K562 (cell line): ENCODE results near the gene CCSER2. TPM values are rescaled to one million over a fixed set of nuclear protein-coding genes. Genes with fewer than 3 reads are reported as not detected.

ENCODE experiments used
- ARID1B ChIP-seq: fragments of 450-650 bp; IDR thresholded peaks from 2 replicates; pipeline ENCODE4 v1.6.1; 2016; ENCODE audit warnings: antibody characterized with exemption, mild to moderate bottlenecking, inconsistent platforms
- CBFB ChIP-seq: sonication (generic); formaldehyde crosslinking; IDR thresholded peaks from 2 replicates; pipeline ENCODE4 v1.4.0; 2020; ENCODE audit warnings: mild to moderate bottlenecking, missing genetic modification reagents
- E4F1 ChIP-seq: fragments of 250-450 bp; sonication (Bioruptor Pico); IDR thresholded peaks from 2 replicates; pipeline ENCODE4 v1.5.0; 2021; ENCODE audit warnings: mild to moderate bottlenecking, borderline replicate concordance
- ETV6 ChIP-seq, 3 experiments: fragments of 150-350 bp in 1 of 3; sonication (generic) in 1 of 3; formaldehyde crosslinking in 1 of 3; IDR thresholded peaks; 2 replicates each; pipeline versions ENCODE4 v1.6.1 to v1.8.0; 2014 to 2022; ENCODE audit warnings: borderline replicate concordance in 2 of 3, low read depth in 2 of 3, antibody characterized with exemption in 1 of 3, low read length in 1 of 3, mild to moderate bottlenecking in 1 of 3, missing genetic modification reagents in 1 of 3
- HINFP ChIP-seq: fragments of 450-650 bp; conservative IDR thresholded peaks from 2 replicates; pipeline ENCODE4 v1.6.1; 2016; ENCODE audit warnings: missing genetic modification characterization, low read depth, mild to moderate bottlenecking, control low read depth, missing compliant biosample characterization
- MCM5 ChIP-seq: fragments of 450-650 bp; IDR thresholded peaks from 2 replicates; pipeline ENCODE4 v1.6.1; 2016; ENCODE audit warnings: low read depth
- MTA2 ChIP-seq: fragments of 450-650 bp; IDR thresholded peaks from 2 replicates; pipeline ENCODE4 v1.6.1; 2016; ENCODE audit warnings: low read depth
- MYC ChIP-seq, 2 experiments: fragments of 250-450 bp in 1 of 2; sonication (Bioruptor Pico) in 1 of 2; IDR thresholded peaks; 2 replicates each; pipeline versions ENCODE4 v1.5.1 to v1.6.1; 2012 to 2021; ENCODE audit warnings: low read depth in 2 of 2, borderline replicate concordance in 1 of 2, improper control_type of control experiment in 1 of 2, low read length in 1 of 2, mild to moderate bottlenecking in 1 of 2, moderate library complexity in 1 of 2
- NR4A1 ChIP-seq, 2 experiments: fragments of 250-450 bp in 1 of 2; fragments of 450-650 bp in 1 of 2; sonication (Bioruptor Pico) in 1 of 2; IDR thresholded peaks; 2 replicates each; pipeline versions ENCODE4 v1.4.0 to v1.6.1; 2016 to 2020; ENCODE audit warnings: mild to moderate bottlenecking in 2 of 2, missing compliant biosample characterization in 1 of 2, missing genetic modification characterization in 1 of 2, moderate library complexity in 1 of 2
- RB1 ChIP-seq: fragments of 450-650 bp; IDR thresholded peaks from 2 replicates; pipeline ENCODE4 v1.6.1; 2017; ENCODE audit warnings: low read depth, mild to moderate bottlenecking
- RBM14 ChIP-seq: fragments of 200-400 bp; formaldehyde crosslinking; IDR thresholded peaks from 2 replicates; pipeline ENCODE4 v1.6.1; 2018; ENCODE audit warnings: low read depth, mild to moderate bottlenecking, low read length, moderate library complexity, borderline replicate concordance; ENCODE audit not compliant: insufficient read depth
- TAL1 ChIP-seq: fragments of 450-650 bp; IDR thresholded peaks from 2 replicates; pipeline ENCODE4 v1.6.1; 2016; ENCODE audit warnings: mild to moderate bottlenecking
- U2AF1 ChIP-seq: fragments of 200-400 bp; formaldehyde crosslinking; optimal IDR thresholded peaks from 2 replicates; pipeline ENCODE3; 2017; ENCODE audit warnings: mild to moderate bottlenecking, low read depth, low read length, moderate library complexity
- VEZF1 ChIP-seq: fragments of 200-800 bp; sonication (Bioruptor generic); IDR thresholded peaks from 2 replicates; pipeline ENCODE4 v1.6.1; 2017; ENCODE audit warnings: missing genetic modification characterization, missing compliant biosample characterization
- ZBTB17 ChIP-seq: fragments of 450-650 bp; formaldehyde crosslinking; IDR thresholded peaks from 2 replicates; pipeline ENCODE4 v1.4.0; 2020; ENCODE audit warnings: mild to moderate bottlenecking
- ZBTB8A ChIP-seq: fragments of 450-650 bp; IDR thresholded peaks from 2 replicates; pipeline ENCODE4 v1.6.1; 2018; ENCODE audit warnings: mild to moderate bottlenecking, moderate library complexity; ENCODE audit not compliant: partially characterized antibody
- ZFP1 ChIP-seq: fragments of 450-650 bp; formaldehyde crosslinking; IDR thresholded peaks from 2 replicates; pipeline ENCODE4 v1.4.0; 2020; ENCODE audit warnings: mild to moderate bottlenecking, mixed read lengths
- ZNF134 ChIP-seq: fragments of 250-450 bp; sonication (Bioruptor Pico); conservative IDR thresholded peaks from 2 replicates; pipeline ENCODE4 v1.4.0; 2020
- ZNF197 ChIP-seq: fragments of 200-800 bp; sonication (Bioruptor generic); IDR thresholded peaks from 2 replicates; pipeline ENCODE4 v1.6.1; 2016; ENCODE audit warnings: low read depth, missing genetic modification characterization, missing compliant biosample characterization
- ZNF217 ChIP-seq: sonication (generic); formaldehyde crosslinking; IDR thresholded peaks from 2 replicates; pipeline ENCODE4 v1.8.0; 2022; ENCODE audit warnings: mild to moderate bottlenecking, missing genetic modification reagents
- ZNF274 ChIP-seq: IDR thresholded peaks from 2 replicates; pipeline ENCODE4 v1.6.1; 2011; ENCODE audit warnings: low read depth, mild to moderate bottlenecking, low read length, moderate library complexity, borderline replicate concordance
- ZNF668 ChIP-seq: fragments of 250-450 bp; sonication (Bioruptor Pico); IDR thresholded peaks from 2 replicates; pipeline ENCODE4 v1.8.0; 2022; ENCODE audit warnings: mild to moderate bottlenecking, inconsistent platforms
- polyA plus RNA-seq, 8 experiments: library from polyadenylated mRNA; depleted of rRNA in 4 of 8; stranded (reverse) in 5 of 8; unstranded in 3 of 8; fragments of >200 nt; fragmentation: Nextera tagmentation in 2 of 8; fragmentation: Illumina TruSeq in 1 of 8; extraction: Ambion mirVana in 2 of 8; extraction: Trizol in 1 of 8; gene quantifications; 2 replicates each; pipeline versions ENCODE4 v1.2.1 to v1.2.3, GENCODE V29; 2011 to 2014; ENCODE audit warnings: inconsistent platforms in 1 of 8, missing spikeins in 1 of 8
- total RNA-seq, 7 experiments: library from RNA; depleted of rRNA in 6 of 7; stranded (reverse); fragments of >200 nt in 6 of 7; fragmentation: Illumina TruSeq in 2 of 7; extraction: Trizol in 2 of 7; gene quantifications; 2 replicates each; pipeline versions ENCODE4 v1.2.1 to v1.2.3, GENCODE V29; 2011 to 2021; ENCODE audit warnings: low replicate concordance in 1 of 7

The CCSER2 gene
- total and polyA plus RNA-seq, 9 of the 15 experiments (the other 6 are each of a cell fraction or from before 2014, with no cell fraction given): 2.7 to 15.1 (median 9.7) TPM

- TF ChIP-seq ZNF668 (CRISPR knock-in tag): 0 out of 2 replicates have a peak, but pooled peaks have one; percentile 3
- TF ChIP-seq RBM14: no peak
- TF ChIP-seq TAL1: peak; percentile 95
- no peak for TF ChIP-seq HINFP
- TF ChIP-seq VEZF1 (CRISPR knock-in tag): peak; percentile 82
- TF ChIP-seq NR4A1 (CRISPR knock-in tag; IDR thresholded peaks at IDR 0.05): 0 out of 2 replicates have a peak, but pooled peaks have one; percentile 9
- TF ChIP-seq NR4A1 (tag; IDR thresholded peaks at IDR 0.05): peak; percentile 94
- TF ChIP-seq E4F1 (CRISPR knock-in tag): no peak
- no peak for TF ChIP-seq ZBTB8A
- peak; percentile 99 for TF ChIP-seq ARID1B
- no peak for TF ChIP-seq U2AF1
- TF ChIP-seq ZBTB17 (CRISPR knock-in tag): peak; percentile 76; the same call in 1 of the 2 replicates
- TF ChIP-seq RB1: no peak
- TF ChIP-seq ZNF197 (CRISPR knock-in tag): peak; percentile 95
- TF ChIP-seq ZNF274: peak; percentile 62; the same call in 1 of the 2 replicates
- TF ChIP-seq ZFP1 (CRISPR knock-in tag): no peak
- TF ChIP-seq CBFB: peak; percentile 64; the same call in 1 of the 2 replicates
- TF ChIP-seq MYC (IDR thresholded peaks at IDR 0.05; ENCODE audit: low read depth, low read length): peak; percentile 67; the same call in 1 of the 2 replicates
- TF ChIP-seq MYC (CRISPR knock-in tag; IDR thresholded peaks at IDR 0.05; ENCODE audit: borderline replicate concordance, low read depth): no peak
- peak; percentile 95 for TF ChIP-seq MTA2
- TF ChIP-seq MCM5: no peak
- peak in 1 of 2 experiments; percentile 67; a peak in 1 of 4 replicates for TF ChIP-seq ETV6 (IDR thresholded peaks at IDR 0.05; ENCODE audit: borderline replicate concordance in 1 of 2, low read depth in 2 of 2, low read length in 1 of 2)
- TF ChIP-seq ETV6 (CRISPR knock-in tag; IDR thresholded peaks at IDR 0.05; ENCODE audit: borderline replicate concordance): 0 out of 2 replicates have a peak, but pooled peaks have one; percentile 42
- 0 out of 2 replicates have a peak, but pooled peaks have one; percentile 60 for TF ChIP-seq ZNF134 (CRISPR knock-in tag)
- TF ChIP-seq ZNF217 (CRISPR knock-in tag): no peak
These were observed 34.8 kb upstream of the CCSER2 start (continued) for GRCh38 chr10:84293574-84294016.
